EH (cell line): ENCODE data around the gene IL2RA.
"Not testable (repeated sequence)": the region's sequence is repeated elsewhere in the genome, so short reads cannot be mapped to it uniquely, and the experiment has no call there.

Source experiments
- DNase-seq: peaks from one replicate; pipeline ENCODE4 v3.0.0-alpha.2; 2015; ENCODE audit warnings: low read depth

IL2RA gene

DNA sequence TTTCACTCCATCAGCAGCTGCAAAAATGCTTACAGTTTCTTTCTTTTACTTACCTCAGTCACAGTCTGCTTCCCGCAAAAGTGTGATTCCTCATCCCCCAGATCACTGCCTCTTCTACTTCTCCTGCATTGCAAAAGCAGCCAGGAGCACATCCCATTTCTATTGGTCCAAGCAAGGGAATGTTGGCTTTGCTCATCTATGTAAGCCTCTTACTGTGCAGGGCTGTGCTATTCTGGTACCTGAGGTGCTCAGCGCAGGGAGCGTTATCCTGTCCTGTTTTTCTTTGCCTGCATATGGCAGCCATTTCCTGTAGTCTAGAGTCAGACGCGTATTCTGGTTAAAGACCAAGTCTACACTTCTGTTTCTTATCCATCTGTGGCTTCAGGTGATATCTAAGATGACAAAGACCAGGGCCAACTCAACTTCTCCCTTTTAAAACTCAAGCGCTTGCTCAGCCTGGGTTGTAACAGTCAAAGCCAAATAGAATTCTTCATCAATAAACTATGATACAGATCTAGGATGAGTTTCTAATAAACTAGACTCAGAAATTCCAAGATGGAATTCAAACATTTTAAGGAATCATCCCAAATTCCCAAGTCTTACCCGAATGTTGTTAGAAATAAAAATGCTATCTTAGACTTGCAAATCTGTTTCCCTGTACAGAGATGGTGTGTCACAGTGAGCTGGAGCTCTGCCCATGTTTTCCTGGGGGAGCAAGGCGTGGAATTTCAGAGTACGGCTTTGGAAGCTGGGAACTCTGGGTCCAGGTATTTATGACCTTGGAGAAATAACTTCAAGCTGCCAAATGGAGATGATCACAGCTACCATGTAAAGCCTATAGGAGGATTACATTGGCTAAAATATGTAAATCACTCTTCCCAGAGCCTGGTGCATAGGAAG lies 20.6 kb upstream of the IL2RA start:
- DNase-seq: peak; percentile 23

DNA sequence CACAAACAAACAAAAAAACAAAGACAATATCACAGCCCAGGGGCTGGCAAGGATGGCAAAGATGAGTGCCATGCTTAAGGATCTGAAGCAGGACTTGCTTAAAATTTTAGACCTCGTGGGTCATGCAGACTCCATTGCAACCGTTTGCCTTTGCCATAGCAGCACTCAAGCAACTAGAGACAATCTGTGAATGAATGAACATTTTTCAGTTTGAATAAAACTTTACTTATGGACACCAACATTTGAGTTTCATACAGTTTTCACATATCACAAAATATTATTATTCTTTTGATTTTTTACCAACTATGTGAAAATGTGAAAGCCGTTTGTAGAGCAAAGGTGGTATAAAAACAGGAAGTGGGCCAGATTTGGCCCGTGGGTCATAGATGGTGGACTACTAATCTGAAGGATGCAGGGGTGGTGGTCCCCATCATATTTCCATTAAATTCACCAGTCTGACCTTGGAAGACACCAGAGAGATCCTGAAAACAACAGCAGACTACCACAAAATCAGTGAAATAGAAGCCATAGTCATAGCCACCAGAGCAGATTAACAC lies 18.3 kb upstream of the IL2RA start:
- no peak for DNase-seq

DNA sequence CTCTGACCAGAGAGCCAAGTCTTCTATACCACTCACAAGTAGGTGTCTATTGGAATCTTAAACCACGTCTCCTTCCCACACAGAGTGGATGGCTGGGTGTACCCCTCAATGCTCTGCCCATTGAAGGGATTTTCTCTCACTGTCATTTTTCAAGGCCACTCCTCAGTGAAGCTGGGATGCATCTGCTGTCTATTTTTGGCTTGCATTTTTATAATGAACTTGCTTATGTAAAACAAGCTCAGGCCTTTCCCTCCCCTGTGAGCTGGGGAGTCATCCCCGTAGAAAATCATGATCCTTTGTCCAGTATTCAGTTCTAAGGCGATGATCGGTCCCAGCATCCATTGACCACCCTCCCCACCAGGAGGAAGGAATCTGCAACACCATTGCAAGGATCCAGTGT lies 16.9 kb upstream of the IL2RA start:
- DNase-seq: no peak

DNA sequence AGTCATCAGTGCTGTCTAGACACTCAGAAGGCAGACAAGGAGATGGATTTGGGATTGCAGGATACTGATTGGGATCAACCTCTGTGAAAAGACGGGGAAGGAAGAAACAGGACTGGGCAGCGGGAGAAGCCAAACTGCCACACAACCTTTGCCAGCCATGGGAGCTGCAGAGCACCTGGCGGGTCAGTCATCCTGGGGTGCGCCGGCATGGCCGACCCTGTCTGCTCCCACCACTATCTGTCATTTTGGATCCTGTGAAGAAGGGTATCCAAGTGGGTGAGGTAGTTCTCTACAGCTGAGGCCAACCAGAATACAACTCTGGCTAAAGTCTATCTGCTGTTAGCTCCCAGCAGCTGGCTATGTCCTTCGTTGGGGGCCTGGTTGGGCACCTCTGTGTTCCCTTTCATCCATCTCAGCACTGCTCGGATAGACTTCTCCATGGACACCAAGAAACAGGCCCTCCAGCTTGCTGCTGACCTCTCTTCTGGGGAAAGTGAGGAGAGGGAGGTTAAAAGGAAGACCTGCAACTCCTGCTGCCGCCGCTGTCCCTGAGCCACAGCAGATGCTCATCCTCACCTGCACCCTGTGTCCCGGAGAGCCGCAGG lies 15.0 kb upstream of the IL2RA start:
- no peak for DNase-seq

DNA sequence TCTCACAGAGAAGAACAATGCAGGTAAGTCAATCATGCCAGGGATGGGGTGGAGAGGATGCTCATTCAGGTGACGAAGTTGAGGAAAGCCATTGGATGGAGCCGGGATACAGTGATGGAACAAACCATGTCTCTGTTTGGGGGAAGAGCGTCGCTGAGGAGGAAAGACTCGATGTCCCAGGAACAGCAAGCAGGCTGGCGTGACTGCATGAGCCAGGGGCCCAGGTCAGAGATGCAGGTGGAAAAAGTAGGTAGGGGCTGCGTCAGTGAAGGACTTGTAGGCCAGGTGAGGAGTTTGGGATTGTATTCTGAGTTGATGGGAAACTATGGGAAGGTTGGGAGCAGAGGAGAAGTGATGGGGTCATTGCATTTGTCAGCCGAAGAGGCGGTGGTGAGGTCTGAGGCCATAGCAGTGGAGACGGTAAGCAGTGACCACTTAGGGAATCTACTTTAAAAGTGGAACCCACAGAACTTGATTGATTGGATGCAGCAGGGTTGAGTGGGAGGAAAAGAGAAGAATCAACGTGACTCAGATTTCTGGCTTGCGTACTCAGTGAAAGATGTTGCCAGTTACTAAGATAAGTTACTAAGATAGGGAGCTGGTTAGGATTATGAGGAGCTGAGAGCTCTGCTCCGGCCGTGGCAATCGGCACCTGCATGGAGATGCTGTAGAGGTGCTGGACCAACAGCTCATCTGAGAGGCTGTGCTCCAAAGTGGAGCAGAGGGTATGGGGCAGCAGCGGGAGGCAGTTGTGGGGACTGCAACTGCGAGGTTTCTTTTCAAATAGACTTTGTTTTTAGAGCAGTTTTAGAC lies 12.5 kb upstream of the IL2RA start:
- DNase-seq: peak; percentile 41

DNA sequence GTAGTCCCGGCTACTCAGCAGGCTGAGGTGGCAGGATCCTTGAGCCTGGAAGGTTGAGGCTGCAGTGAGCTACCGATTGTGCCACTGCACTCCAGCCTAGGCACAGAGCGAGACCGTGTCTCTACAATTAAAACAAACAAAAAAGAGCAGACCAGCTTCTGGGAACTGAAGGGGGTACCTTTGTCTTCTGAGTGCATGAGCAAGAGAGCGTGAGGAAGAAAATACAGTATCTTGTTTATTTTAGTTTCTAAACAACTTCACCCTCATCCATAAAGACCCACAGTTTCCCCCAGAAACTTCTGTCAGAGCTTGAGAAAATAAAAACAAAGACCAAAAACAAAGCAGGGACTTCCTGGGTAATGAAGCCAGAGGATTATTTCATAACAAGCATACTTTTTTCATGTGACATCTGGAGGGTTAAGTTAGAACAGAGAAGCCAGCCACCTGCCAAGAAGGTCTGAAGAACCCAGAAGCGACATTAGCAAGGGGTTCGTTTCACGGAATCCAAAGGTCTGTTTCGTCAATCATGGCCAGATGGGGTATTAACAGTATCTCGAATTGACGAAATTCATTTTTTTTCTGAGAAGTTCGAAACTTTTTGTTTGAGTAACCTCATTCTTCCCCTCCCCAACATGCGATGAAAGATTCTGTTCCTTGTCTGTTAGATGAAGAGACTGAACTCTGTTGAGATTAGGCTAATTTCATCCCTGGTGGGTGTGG lies 10.2 kb upstream of the IL2RA start:
- no peak for DNase-seq

DNA sequence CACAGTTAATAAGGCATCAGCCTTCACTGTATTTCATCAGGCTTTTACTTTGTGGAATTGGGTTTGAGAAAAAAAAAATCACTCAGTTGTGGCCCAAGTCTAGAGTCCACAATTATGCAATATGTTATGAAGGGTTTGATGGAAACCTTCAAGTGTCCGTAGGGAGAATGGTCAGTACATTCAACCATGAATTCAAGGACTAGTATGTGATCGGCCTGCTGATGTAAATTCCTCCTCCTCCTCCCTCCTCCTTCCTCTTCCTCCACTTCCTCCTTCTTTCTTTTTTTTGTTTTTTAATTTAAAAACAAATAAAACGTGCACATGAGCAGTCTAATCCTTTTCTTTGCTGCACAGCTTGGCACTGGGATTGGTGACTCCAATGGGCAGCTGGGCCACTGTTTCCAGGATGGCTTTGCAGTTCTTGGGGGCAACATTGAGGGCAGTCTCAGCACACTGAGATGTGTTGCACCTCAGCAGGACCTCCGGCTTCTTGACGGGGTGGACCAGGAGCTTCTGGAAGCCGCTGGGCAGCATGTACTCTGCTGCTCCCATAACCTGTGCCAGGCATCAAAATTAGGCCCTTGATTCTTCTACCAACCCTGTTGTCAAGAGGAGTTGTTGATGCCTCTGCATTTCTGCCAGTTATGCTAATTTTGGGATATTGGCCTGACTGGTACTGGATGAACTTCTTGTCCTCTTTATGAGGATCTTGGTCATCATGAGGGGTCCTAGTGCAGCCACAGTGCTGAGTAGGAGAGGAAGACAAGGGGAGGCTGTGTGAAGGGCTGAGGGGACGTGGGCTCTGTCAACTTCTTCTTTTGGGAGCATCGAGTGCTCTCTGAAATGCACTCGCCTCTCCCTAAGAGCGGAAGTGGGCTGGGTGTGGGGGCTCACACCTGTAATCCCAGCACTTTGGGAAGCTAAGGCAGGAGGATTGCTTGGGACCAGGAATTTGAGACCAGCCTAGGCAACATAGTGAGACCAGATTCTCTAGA lies 9.3 kb upstream of the IL2RA start:
- no peak for DNase-seq

DNA sequence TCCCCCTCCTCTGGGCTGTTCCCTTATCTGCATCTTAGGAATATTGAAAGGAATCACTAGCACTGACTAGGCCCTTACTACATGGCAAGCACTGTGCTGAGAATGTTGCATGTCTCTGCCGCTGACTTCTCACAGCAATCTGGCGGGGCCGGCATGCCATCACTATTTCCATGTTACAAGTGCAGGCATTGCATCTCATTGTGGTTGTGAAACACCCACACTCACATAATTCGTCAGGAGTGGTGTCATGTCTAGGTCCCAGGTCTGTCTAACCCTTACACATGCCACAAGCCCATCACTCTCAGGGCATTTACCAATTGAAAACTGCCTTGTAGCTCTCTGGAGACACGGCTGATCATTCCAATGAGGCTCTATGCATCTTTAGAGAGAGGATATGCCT lies 8.5 kb upstream of the IL2RA start:
- DNase-seq: no peak

DNA sequence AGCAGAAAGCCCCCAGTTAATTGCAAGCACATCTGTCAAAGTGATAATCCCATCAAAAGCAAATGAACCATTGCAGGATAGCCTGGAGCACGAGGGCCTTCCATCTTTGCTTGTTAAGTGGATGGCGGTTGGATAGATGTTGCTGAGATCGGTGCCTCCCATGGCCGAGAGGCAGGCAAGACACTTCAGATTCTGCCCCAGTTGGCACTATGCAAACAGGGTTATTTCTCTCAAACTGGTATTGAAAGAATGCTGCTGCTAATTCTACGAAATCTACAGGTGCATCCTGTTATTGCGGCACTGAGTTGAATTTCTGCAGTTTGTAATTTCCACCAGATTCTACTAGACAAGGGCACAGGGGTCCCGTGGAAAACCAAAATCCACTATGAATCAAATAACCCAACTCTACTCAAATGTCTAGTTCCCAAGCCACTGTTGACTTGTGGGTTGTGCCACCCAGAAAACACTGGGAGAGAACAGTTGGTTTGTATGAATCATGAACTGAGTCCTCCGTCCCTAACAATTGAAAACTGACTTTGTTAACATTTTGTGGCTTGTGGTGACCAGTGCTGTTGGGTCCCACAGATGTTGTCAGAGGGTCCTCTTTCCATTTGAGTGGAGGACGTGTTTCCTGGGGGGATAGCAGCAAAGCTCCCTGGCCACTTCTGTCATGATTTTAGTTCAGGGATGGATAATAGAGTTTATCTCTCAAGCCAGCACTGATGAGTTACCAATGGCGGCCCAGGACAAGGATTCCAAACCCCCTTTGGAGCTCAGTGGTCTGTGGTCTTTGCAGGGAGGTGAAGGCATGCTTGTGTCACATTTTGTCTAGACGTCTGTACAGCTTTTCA lies 7.1 kb upstream of the IL2RA start:
- DNase-seq: no peak

DNA sequence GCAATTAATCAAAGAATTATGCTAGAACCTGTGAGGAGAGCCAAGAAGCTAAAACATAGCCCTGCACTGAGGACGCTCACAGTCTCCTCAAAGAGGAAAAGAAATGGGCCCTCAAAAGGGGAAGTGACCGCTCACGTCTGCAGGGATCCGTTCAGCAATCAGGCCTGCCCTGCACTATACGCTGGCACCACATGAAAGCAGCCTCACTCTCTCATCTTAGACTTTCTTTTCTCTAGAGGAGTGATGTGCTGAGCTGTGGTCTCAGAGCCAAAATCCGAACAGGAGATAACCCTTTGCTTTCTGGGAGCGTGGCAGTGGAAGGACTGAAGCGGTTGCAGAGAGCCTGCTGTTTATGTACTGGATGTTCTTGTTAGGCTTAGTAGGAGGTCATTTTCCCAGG lies 6.3 kb upstream of the IL2RA start:
- no peak for DNase-seq

DNA sequence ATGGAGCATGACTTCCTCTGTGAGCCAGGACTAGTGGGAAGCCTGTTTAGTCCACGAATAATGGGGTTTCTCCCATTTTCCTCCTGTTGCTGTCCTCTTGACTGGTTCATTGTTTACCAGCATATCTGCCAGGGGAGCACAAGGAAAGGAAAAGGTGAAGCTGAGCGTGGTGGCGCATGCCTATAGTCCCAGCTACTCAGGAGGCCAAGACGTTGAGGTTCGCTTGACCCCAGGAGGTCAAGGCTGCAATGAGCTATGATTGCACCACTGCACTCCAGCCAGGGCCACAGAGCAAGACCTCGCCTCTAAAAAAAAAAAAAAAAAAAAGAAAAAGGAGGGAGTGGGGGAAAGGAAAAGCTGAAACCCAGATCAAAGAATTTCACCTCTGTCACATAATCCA lies 5.8 kb upstream of the IL2RA start:
- no peak for DNase-seq

DNA sequence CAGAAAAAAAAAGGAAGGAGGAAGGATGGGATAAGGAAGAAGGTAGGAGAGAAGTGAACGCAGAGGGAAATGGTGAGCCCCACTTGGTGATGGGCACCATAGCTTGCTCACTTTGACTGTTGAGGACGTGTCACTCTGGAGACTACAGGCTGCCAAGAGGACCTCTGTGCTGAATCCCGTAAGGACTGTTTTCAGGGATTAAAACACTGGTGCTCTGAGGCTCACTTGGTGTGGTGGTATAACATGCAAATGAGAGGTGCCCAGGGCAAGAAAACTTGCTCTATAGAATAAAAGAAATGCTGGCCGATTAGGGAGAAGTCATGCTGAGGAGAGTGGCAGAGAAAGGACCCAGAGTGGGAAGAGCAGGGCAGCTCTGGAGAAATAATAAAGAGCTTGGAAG lies 5.3 kb upstream of the IL2RA start:
- no peak for DNase-seq

DNA sequence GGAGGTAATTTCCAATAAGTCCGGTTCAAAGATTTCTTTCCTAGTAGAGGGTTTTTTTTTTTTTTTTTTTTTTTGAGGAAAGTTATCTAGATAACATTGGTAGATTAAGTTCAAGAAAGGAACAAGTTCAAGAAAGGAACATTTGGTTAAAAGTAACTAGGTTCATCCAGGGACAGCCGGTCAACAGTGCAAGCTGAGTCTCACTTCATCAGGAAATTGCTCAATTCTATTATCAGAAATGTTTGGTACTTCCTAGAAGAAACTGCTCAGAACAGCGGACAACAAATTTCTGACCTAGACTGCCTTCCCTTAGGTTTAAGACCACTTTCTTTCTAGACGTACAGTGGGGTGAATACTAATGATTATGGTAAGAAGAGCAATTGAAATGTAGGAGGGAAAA lies 3.7 kb upstream of the IL2RA start:
- no peak for DNase-seq

DNA sequence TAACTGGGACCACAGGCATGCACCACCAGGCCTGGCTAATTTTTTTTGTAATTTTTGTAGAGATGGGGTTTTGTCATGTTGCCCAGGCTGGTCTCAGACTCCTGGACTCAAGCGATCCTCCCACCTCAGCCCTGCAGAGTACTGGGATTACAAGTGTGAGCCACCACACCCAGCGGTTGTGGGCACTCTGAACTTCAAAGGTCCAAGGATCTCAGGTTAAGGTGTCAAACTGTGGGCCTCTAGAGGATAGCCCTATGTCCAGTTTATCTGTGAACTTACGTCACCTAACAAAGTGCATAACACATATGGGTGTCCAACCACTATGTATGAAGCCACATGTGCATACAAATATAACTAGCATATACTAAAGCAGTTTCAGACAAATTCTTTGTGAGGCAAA lies 3.2 kb upstream of the IL2RA start:
- DNase-seq: no peak

DNA sequence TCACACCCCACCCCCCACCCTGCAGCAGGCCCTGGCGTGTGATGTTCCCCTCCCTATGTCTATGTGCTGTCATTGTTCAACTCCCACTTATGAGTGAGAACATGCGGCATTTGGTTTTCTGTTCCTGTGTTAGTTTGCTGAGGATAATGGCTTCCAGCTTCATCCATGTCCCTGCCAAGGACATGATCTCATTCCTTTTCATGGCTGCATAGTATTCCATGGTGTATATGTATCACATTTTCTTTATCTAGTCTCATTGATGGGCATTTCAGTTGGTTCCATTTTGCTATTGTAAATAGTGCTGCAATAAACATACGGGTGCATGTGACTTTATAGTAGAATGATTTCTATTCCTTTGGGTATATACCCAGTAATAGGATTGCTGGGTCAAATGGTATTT lies 2.6 kb upstream of the IL2RA start:
- not testable (repeated sequence) for DNase-seq

DNA sequence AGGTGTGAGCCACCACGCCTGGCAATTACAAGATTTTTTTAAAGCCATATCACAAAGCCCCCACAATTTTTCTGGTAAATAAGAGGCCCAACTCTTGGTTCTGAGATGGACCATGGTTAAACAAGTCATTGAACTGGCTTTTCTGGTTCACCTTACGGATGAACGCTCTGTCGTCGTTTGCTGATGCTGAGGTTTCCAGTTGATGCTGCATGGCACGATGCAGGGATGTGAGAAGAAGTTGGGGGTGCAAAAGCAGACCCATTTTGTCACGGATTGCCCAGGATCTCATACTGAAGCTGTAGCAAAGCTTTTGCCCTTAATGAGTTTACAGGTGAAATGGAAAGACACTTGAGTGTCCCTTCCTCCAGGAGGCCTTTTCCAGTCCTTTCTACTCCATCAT lies 2.0 kb upstream of the IL2RA start:
- DNase-seq: no peak

DNA sequence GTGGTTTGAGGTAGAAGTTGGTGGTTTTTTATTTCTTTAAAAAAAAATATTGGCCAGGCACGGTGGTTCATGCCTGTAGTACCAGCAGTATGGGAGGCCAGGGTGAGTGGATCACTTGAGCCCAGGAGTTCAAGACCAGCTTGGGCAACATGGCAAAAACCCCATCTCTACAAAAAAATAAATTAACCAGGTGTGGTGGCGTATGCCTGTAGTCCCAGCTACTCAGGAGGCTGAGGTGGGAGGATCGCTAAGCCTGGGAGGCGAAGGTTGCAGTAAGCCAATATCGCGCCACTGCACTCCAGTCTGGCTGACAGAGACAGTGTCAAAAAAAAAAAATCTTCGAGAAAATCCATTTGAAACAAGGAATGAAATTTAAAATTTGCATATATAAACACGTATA lies 1.1 kb downstream of the IL2RA start:
- DNase-seq: no peak

DNA sequence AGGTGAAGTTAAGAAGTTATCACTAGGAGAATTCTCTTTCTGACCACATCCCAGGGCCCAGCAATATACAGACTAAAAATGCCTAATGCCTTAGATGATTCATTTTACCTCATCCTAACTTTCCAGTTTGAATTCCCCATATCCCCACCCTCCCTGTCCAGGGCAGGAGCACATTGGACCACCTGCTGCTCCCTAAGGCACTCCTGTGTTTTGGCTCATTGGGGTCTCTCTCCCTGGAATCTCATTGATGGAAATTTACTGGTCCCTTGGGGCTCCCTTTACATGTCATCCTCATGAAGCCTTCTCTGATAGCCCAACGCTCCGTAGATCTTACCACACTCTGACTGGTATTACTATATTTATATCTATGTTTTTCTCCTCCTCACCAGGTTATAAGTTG lies 2.7 kb downstream of the IL2RA start:
- DNase-seq: no peak

DNA sequence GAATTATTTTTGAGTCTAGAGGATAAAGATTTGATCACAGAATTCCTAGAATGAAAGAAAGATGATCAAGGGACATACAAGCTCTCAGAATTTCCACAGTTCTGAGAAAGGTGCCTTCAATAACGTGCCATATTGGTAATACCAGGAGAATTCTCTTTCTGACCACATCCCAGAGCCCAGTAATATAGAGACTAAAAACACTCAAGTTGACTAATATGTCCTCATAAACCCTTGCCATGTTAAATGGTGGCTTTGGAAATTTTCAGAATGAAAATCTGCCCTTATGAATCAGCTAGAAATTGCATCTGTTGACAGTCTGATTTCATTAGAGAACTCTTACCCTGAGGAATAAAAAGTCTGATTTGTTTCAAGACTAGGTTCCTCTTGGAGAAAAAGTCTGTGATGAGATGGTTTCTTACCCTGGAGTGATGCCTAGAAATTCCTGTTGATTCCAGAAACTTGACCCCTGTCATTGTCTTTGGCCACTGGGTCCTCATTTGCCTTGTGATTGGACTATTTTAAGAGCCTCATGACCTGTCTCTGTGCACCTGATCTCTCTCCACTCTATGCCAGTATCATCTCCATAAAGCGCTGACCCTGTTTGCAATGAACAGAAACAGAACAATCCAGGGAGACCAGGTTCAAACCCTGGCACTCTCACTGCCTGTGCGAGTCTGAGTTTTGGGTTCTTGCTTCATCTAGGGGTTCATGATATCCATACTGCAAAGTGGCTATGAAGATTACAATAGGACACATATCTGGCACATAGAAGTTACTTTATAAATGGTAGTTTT lies 3.3 kb downstream of the IL2RA start:
- no peak for DNase-seq
